Loucy (cell line): ENCODE measurements around the gene ZNF180.

ENCODE experiments used
- H2AFZ ChIP-seq: fragments of 200-600 bp; sonication (generic); 2 replicates; pipeline ENCODE4 v1.6.0; 2016; ENCODE audit warnings: antibody characterized with exemption, mild to moderate bottlenecking, low read length, moderate library complexity
- H3F3A ChIP-seq: fragments of 200-600 bp; 2 replicates; pipeline ENCODE4 v1.6.0; 2016; ENCODE audit warnings: antibody characterized with exemption, low read depth, mild to moderate bottlenecking
- H3K27me3 ChIP-seq: fragments of 200-600 bp; sonication (generic); 2 replicates; pipeline ENCODE4 v1.6.1; 2014; ENCODE audit warnings: low read length, mild to moderate bottlenecking; ENCODE audit not compliant: insufficient read depth, poor library complexity, severe bottlenecking
- H3K36me3 ChIP-seq: fragments of 200-600 bp; sonication (generic); 2 replicates; pipeline ENCODE4 v1.6.1; 2016; ENCODE audit warnings: low read length; ENCODE audit not compliant: insufficient read depth
- H3K4me1 ChIP-seq: fragments of 200-600 bp; sonication (generic); 2 replicates; pipeline ENCODE4 v1.5.1; 2014; ENCODE audit warnings: low read length, mild to moderate bottlenecking; ENCODE audit not compliant: insufficient read depth, poor library complexity, severe bottlenecking
- H3K4me2 ChIP-seq: fragments of 200-600 bp; sonication (generic); 2 replicates; pipeline ENCODE4 v1.6.0; 2014; ENCODE audit warnings: antibody characterized with exemption, low read length, low read depth, mild to moderate bottlenecking; ENCODE audit not compliant: poor library complexity, severe bottlenecking
- H3K4me3 ChIP-seq: fragments of 200-600 bp; sonication (generic); 2 replicates; pipeline ENCODE4 v1.5.1; 2014; ENCODE audit warnings: low read length, mild to moderate bottlenecking, mixed read lengths; ENCODE audit not compliant: poor library complexity, severe bottlenecking
- H3K79me2 ChIP-seq: fragments of 200-600 bp; sonication (generic); 2 replicates; pipeline ENCODE4 v1.6.1; 2014; ENCODE audit warnings: low read length; ENCODE audit not compliant: insufficient read depth
- H3K9ac ChIP-seq: fragments of 200-600 bp; sonication (generic); 2 replicates; pipeline ENCODE4 v1.6.0; 2014; ENCODE audit warnings: mild to moderate bottlenecking, low read depth, low read length, moderate library complexity; ENCODE audit not compliant: poor library complexity, severe bottlenecking
- H3K9me2 ChIP-seq: fragments of 200-600 bp; sonication (generic); replicated peaks from 2 replicates; pipeline ENCODE4 v1.6.1; 2016; ENCODE audit warnings: low read depth, low read length, mixed read lengths
- H3K9me3 ChIP-seq: fragments of 200-600 bp; sonication (generic); 2 replicates; pipeline ENCODE4 v1.6.1; 2014; ENCODE audit warnings: mild to moderate bottlenecking, antibody characterized with exemption, low read length, low read depth; ENCODE audit not compliant: insufficient read depth
- H4K20me1 ChIP-seq: fragments of 200-600 bp; sonication (generic); 2 replicates; pipeline ENCODE4 v1.6.0; 2014; ENCODE audit warnings: antibody characterized with exemption, low read length, mild to moderate bottlenecking; ENCODE audit not compliant: insufficient read depth, poor library complexity, severe bottlenecking
- EZH2phosphoT487 ChIP-seq: fragments of 200-600 bp; IDR thresholded peaks from 2 replicates; pipeline ENCODE4 v1.6.1; 2018; ENCODE audit warnings: antibody characterized with exemption, mild to moderate bottlenecking, moderate library complexity, borderline replicate concordance
- TF ChIP-seq, protein P1 (sequence below): fragments of 200-600 bp; sonication (generic); conservative IDR thresholded peaks from 2 replicates; pipeline ENCODE4 v1.5.1; 2014; ENCODE audit warnings: mild to moderate bottlenecking, antibody characterized with exemption, low read length

Gene ZNF180

DNA sequence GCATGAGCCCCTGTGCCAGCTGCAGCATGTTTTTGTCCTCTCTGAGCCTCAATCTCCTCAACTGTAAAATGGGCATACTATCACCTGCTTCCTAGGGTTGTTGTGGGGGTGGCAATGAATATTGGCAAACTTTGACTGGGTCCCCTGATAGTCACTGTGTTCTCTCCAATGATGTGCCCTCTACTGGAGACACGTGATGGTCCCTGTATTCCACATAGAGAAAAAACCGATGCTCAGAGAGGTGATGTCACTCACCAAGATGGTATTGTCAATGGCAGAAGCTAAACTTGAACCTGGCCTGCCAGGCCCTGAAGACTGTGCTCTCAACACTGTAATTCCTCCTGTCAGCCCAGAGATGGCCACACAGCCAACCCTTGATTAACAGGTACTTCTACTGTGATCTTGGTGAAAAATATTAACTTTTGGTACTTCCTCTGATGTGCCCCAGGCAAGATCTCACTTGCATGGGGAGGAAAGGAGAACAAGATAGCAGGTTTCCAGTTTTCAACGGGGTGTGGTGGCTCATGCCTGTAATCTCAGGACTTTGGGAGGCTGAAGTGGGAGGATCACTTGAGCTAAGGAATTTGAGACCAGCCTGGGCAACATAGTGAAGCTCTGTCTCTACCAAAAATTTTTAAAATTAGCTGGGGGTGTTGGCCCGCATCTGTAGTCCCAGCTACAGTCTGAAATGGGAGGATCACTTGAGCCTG is 25.6 kb upstream of the ZNF180 start:
- no peak overlapping the region for H3K4me2 ChIP-seq
- no peak overlapping the region for H3K9ac ChIP-seq
- no peaks in the 10 kb centered on the region for H3K4me1 ChIP-seq
- peaks cover 21% of the 10 kb centered on the region; the same call in 1 of the 2 replicates for H3K9me3 ChIP-seq
- no peaks in the 10 kb centered on the region for H3K79me2 ChIP-seq
- H4K20me1 ChIP-seq, result no peaks in the 10 kb centered on the region
- H3K27me3 ChIP-seq, result no peaks in the 10 kb centered on the region
- TF ChIP-seq, protein P1, sequence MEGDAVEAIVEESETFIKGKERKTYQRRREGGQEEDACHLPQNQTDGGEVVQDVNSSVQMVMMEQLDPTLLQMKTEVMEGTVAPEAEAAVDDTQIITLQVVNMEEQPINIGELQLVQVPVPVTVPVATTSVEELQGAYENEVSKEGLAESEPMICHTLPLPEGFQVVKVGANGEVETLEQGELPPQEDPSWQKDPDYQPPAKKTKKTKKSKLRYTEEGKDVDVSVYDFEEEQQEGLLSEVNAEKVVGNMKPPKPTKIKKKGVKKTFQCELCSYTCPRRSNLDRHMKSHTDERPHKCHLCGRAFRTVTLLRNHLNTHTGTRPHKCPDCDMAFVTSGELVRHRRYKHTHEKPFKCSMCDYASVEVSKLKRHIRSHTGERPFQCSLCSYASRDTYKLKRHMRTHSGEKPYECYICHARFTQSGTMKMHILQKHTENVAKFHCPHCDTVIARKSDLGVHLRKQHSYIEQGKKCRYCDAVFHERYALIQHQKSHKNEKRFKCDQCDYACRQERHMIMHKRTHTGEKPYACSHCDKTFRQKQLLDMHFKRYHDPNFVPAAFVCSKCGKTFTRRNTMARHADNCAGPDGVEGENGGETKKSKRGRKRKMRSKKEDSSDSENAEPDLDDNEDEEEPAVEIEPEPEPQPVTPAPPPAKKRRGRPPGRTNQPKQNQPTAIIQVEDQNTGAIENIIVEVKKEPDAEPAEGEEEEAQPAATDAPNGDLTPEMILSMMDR, result no peak
- no peak for TF ChIP-seq EZH2phosphoT487
- H2AFZ ChIP-seq, result no peak overlapping the region
- H3F3A ChIP-seq, result no peaks in the 10 kb centered on the region
- H3K36me3 ChIP-seq, result no peaks in the 10 kb centered on the region
- H3K4me3 ChIP-seq, result no peak overlapping the region
- no peaks in the 10 kb centered on the region for H3K9me2 ChIP-seq

DNA sequence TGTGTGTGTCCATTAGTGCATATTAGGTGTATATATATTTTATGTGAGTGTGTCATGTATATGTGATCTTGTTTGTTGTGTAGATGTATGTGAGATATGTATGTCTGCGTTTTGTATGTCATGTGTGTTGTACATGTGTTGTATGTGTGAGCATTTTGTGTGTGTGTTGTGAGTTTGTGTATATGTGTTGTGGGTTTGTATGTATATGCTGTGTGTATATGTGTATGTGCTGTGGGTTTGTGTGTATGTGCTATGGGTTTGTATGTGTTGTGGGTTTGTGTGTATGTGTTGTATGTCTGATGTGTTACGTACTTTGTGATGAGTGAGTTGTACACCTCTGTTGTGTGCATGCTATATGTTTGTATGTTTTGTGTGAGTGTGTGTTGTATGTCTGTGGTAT is 21.0 kb upstream of the ZNF180 start:
- no peak overlapping the region for H3K4me2 ChIP-seq
- no peaks in the 10 kb centered on the region for H3K36me3 ChIP-seq
- H3K9ac ChIP-seq, result no peak overlapping the region
- H3K27me3 ChIP-seq, result no peaks in the 10 kb centered on the region
- no peaks in the 10 kb centered on the region for H4K20me1 ChIP-seq
- peaks cover 27% of the 10 kb centered on the region; the same call in 1 of the 2 replicates for H3K9me3 ChIP-seq
- no peaks in the 10 kb centered on the region for H3K9me2 ChIP-seq
- TF ChIP-seq, protein P1, result no peak
- no peak for TF ChIP-seq EZH2phosphoT487
- H2AFZ ChIP-seq, result no peak overlapping the region
- H3K4me1 ChIP-seq, result no peaks in the 10 kb centered on the region
- no peaks in the 10 kb centered on the region for H3K79me2 ChIP-seq
- no peak overlapping the region for H3K4me3 ChIP-seq
- H3F3A ChIP-seq, result no peaks in the 10 kb centered on the region

DNA sequence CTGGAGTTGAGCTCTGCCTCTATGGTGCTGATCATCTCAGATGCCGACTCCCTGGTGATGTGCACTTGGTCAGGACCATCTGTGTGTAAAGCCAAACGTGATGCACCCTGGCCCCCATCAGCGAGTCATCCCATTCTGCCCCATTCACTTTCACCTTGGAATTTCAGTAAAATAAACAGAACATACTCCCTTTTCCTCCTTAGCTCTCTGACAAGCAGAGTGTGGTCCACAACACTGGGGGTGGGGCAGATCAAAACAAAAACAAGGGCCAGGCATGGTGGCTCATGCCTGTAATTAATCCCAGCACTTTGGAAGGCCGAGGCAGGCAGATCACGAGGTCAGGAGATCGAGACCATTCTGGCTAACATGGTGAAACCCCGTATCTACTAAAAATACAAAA is 16.8 kb upstream of the ZNF180 start:
- Histone ChIP-seq H2AFZ (no peak overlapping the region), H3K4me3 (no peak overlapping the region), H3K9me3 (peaks cover 23% of the 10 kb centered on the region; the same call in 1 of the 2 replicates), H3F3A (no peaks in the 10 kb centered on the region), H3K9ac (no peak overlapping the region), H3K79me2 (no peaks in the 10 kb centered on the region), H4K20me1 (no peaks in the 10 kb centered on the region), H3K4me1 (no peaks in the 10 kb centered on the region), H3K36me3 (no peaks in the 10 kb centered on the region), H3K9me2 (no peaks in the 10 kb centered on the region), H3K27me3 (no peaks in the 10 kb centered on the region), H3K4me2 (no peak overlapping the region)
- TF ChIP-seq, protein P1, result no peak
- TF ChIP-seq EZH2phosphoT487, result no peak
